Measurements from ENCODE around the gene KCNA3.

Gene KCNA3

GRCh38 chr1:110702260-110702659 lies 27.5 kb upstream of the KCNA3 start (continued):
- TF ChIP-seq ZNF692 (tag by site-specific recombination; IDR thresholded peaks at IDR 0.05) (no peak), ZFHX2 (tag by site-specific recombination; conservative IDR thresholded peaks at IDR 0.05) (no peak)

- no peak for TF ChIP-seq ZNF610 (tag by site-specific recombination; IDR thresholded peaks at IDR 0.05; ENCODE audit: borderline replicate concordance)
- H3K27ac ChIP-seq (ENCODE audit: extremely low read depth, low read depth, low read length), result no peak overlapping the region
- no peak overlapping the region for H3K4me3 ChIP-seq (ENCODE audit: low read depth, low read length)
- no peaks in the 10 kb centered on the region for H3K9me3 ChIP-seq (ENCODE audit: control insufficient read depth, insufficient read depth, low read depth, low read length)
- no peaks in the 10 kb centered on the region for H3K36me3 ChIP-seq (ENCODE audit: control insufficient read depth in 2 of 2, insufficient read depth in 1 of 2, low read length in 2 of 2)
- ChIA-PET CTCF (interaction anchor here (0.7 kb wide), 1 partner anchor 65 kb away, joined by 3 read pairs; no protein-coding TSS in a partner anchor), POLR2A (no interaction called here)
- H3K4me1 ChIP-seq (ENCODE audit: control insufficient read depth, insufficient read depth, low read length), result no peaks in the 10 kb centered on the region
These were observed 26.0 kb upstream of the KCNA3 start for GRCh38 chr1:110700767-110701166.

- no peaks in the 10 kb centered on the region for H3K4me1 ChIP-seq (ENCODE audit: control insufficient read depth, insufficient read depth, low read length)
- ChIA-PET POLR2A (no interaction called here), CTCF (interaction anchor here (1.2 kb wide), 1 partner anchor 9 kb away, joined by 4 read pairs; no protein-coding TSS in a partner anchor)
- H3K4me3 ChIP-seq (ENCODE audit: low read depth, low read length), result no peak overlapping the region
- H3K36me3 ChIP-seq (ENCODE audit: control insufficient read depth in 2 of 2, insufficient read depth in 1 of 2, low read length in 2 of 2), result no peaks in the 10 kb centered on the region
- TF ChIP-seq KLF8 (tag by site-specific recombination; IDR thresholded peaks at IDR 0.05), result no peak
- no peak for TF ChIP-seq ZNF175 (tag by site-specific recombination; IDR thresholded peaks at IDR 0.05)
- no peak for TF ChIP-seq ZNF146 (tag by site-specific recombination; IDR thresholded peaks at IDR 0.05)
- no peak for TF ChIP-seq GLIS2 (tag by site-specific recombination; IDR thresholded peaks at IDR 0.05)
- no peak for TF ChIP-seq CTCF (tag by site-specific recombination; IDR thresholded peaks at IDR 0.05)
- TF ChIP-seq SETDB1 (IDR thresholded peaks at IDR 0.05; ENCODE audit: insufficient read length, low read length), result no peak
- no peak overlapping the region for H3K27ac ChIP-seq (ENCODE audit: extremely low read depth, low read depth, low read length)
- no peaks in the 10 kb centered on the region for H3K9me3 ChIP-seq (ENCODE audit: control insufficient read depth, insufficient read depth, low read depth, low read length)
These were observed 22.9 kb upstream of the KCNA3 start for GRCh38 chr1:110697606-110698005.

GRCh38 chr1:110696818-110697217 lies 22.1 kb upstream of the KCNA3 start:
- ChIA-PET POLR2A (no interaction called here), CTCF (interaction anchor here (0.5 kb wide), 1 partner anchor 13 kb away, joined by 3 read pairs; no protein-coding TSS in a partner anchor)
- Histone ChIP-seq H3K36me3 (ENCODE audit: control insufficient read depth in 2 of 2, insufficient read depth in 1 of 2, low read length in 2 of 2) (no peaks in the 10 kb centered on the region), H3K4me1 (ENCODE audit: control insufficient read depth, insufficient read depth, low read length) (no peaks in the 10 kb centered on the region), H3K27ac (ENCODE audit: extremely low read depth, low read depth, low read length) (no peak overlapping the region), H3K9me3 (ENCODE audit: control insufficient read depth, insufficient read depth, low read depth, low read length) (no peaks in the 10 kb centered on the region), H3K4me3 (ENCODE audit: low read depth, low read length) (no peak overlapping the region)
- TF ChIP-seq BCL11B (tag by site-specific recombination; IDR thresholded peaks at IDR 0.05; ENCODE audit: low read depth) (no peak), SETDB1 (IDR thresholded peaks at IDR 0.05; ENCODE audit: insufficient read length, low read length) (no peak), ZSCAN30 (tag by site-specific recombination; IDR thresholded peaks at IDR 0.05) (no peak), ZNF366 (tag by site-specific recombination; conservative IDR thresholded peaks at IDR 0.05) (no peak), ZNF704 (tag by site-specific recombination; IDR thresholded peaks at IDR 0.05) (no peak), ZNF302 (tag by site-specific recombination; IDR thresholded peaks at IDR 0.05; ENCODE audit: low read depth) (no peak), ZNF184 (tag by site-specific recombination; IDR thresholded peaks at IDR 0.05) (no peak), ZNF132 (tag by site-specific recombination; IDR thresholded peaks at IDR 0.05; ENCODE audit: borderline replicate concordance) (no peak), ZNF426 (tag by site-specific recombination; IDR thresholded peaks at IDR 0.05) (no peak), ZNF341 (tag by site-specific recombination; IDR thresholded peaks at IDR 0.05; ENCODE audit: low read depth) (no peak), ZNF777 (tag by site-specific recombination; IDR thresholded peaks at IDR 0.05; ENCODE audit: borderline replicate concordance) (no peak), ZSCAN16 (tag by site-specific recombination; IDR thresholded peaks at IDR 0.05) (no peak), ZNF610 (tag by site-specific recombination; IDR thresholded peaks at IDR 0.05; ENCODE audit: borderline replicate concordance) (no peak), ZNF513 (tag by site-specific recombination; IDR thresholded peaks at IDR 0.05) (no peak), ZNF707 (tag by site-specific recombination; IDR thresholded peaks at IDR 0.05) (no peak), ZBTB17 (tag by site-specific recombination; IDR thresholded peaks at IDR 0.05) (no peak), ZNF274 (IDR thresholded peaks at IDR 0.05; ENCODE audit: low read length) (no peak), ZNF274 (tag by site-specific recombination; IDR thresholded peaks at IDR 0.05; ENCODE audit: borderline replicate concordance) (no peak)
